NCI-H2196 (cell line): ENCODE data around the gene HIF1A.

Experiments used
- DNase-seq: peaks from one replicate; lab custom pipeline; 2025; ENCODE audit not compliant: unreplicated experiment; lab: John Stamatoyannopoulos, UW

HIF1A gene

GRCh38 chr14:61672796-61673195, 22.5 kb upstream of the HIF1A start:
- DNase-seq = no peak

DNA sequence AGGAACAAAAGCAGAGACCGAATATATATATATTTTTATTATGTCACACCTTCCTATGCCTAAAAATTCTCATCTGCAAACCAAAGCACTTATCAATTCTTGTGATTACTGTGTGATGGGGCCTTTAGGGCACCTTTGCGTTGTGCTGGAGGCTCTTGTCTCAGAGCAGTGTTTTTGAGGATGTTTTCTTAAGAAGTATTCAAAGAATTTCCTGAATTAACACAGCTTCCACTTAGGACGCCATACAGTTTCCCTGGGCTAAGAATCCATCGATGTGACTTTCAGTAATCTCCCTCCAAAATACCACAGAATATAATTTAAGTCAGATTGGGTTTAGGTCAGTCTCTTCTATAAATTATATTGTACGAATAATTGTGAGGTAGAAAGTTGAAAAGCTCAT, 22.0 kb upstream of the HIF1A start:
- DNase-seq = no peak

DNA sequence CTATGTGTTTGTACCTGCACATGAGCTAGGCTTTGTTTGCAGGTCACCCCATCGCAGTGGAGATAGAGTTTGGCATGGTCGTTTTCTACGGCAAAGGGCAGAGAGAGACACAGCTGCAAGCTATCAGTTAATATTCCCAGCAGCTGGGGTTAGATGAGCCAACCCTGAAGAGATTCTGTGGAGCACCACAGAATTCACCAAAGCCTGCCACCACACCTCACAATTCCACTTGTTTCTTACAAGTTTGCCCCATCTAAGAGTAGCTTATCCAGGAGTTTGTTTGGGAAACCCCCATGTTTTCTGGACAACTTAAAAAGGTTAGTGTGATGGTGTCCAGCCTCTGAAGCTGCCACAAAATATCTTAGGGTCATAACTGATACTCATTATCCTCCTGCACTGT, 20.0 kb upstream of the HIF1A start:
- no peak for DNase-seq

DNA sequence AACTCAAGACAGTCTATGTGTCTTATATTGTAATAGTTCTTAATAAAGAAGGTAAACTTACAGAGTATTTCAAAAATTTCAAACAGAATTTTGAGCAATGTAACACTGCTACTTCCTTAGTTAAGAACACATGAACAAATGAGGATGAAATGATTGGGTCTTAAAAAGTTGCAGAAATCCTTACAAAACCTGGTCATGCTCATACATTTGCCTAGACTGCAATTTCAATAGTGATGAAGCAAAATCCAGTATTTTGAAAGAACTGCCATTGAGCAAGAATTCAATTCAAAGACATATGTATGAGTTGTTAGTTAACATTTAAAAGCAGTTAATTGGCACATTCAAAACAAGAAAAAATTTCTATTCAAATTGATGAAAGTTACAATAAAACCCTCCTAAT, 17.8 kb upstream of the HIF1A start:
- DNase-seq = no peak

DNA sequence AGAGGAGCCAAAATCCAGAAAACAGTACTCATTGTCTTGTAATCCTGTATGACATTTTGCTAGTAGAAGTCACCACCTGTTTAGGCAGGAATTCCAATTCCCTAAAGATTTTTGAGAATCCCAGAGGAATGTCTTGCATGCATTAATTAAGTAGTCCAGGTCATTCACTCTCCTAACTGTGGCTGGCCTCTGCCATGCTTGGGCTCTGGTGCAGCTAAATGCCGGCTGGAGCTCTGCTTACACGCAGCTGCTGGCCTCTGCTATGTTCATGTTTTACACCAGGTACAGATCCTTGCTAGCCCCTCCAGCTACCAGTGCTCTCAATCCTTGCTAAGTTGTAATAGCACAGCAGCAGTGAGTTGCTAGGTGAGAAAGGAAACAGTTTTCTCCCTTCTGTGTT, 16.3 kb upstream of the HIF1A start:
- no peak for DNase-seq

- DNase-seq = no peak
Observed at GRCh38 chr14:61681413-61681812, 13.9 kb upstream of the HIF1A start.

GRCh38 chr14:61683108-61683507, 12.2 kb upstream of the HIF1A start:
- no peak for DNase-seq

GRCh38 chr14:61690039-61690438, 5.3 kb upstream of the HIF1A start:
- no peak for DNase-seq

DNA sequence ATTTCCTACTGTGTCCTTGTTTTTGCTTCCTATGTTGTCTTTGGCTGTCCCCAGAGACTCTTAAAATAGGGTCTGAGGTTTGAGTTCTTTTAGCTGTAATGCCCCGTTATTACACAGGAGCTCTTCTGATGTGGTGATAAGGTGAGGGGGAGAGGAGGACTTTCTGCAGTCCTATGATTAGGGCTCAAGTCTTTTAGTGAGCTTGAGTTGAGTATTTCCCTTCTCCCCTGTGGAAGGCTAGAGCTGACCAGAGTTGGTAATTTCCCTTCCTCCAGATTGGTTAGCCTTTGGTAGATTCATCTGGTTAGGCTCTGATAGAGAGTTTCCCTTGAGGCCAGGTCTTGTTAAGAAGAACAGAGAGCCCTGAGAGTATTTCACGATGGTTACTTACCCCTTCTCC, 4.3 kb upstream of the HIF1A start:
- DNase-seq = no peak

DNA sequence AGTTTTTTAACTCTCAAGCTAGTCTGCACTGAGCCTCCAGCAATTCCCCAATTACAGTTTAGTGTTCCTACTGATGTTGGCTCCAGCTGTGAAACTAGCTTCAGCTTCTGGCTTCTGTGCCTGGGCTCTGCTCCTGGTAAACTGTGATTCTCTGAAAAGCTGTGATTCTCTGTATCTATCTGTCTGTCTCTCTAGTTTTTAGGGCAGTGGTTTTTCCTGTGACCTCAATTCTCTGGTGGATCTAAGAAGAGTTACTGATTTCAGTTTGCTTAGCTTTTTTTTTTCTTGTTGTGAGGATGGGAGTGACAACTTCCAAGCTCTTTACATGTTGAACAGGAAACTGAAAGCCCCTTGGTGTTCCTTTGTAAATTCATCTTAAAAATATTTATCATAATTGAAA, 3.8 kb upstream of the HIF1A start:
- DNase-seq = no peak

DNA sequence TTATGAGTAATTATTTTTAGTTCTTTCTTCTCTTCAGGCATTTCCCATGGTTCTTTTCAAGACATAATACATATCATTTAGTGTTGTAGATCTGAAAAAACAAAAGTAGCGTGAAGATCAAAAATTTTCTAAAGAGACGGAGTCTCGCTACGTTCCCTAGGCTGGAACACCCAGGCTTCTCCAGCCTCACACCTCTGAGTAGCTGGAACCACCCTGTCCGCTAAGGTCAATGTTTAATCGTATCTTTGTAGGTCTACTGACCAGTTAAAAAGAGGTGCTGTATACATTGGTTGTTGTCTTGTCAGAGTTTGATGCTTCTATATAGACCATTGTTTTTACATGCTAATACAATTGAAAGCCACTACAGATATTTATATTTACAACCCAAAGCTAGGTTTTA, 1.3 kb upstream of the HIF1A start:
- no peak for DNase-seq

- DNase-seq = peak; percentile 48
Observed at GRCh38 chr14:61695695-61696527, 598 bp downstream of the HIF1A start.

DNA sequence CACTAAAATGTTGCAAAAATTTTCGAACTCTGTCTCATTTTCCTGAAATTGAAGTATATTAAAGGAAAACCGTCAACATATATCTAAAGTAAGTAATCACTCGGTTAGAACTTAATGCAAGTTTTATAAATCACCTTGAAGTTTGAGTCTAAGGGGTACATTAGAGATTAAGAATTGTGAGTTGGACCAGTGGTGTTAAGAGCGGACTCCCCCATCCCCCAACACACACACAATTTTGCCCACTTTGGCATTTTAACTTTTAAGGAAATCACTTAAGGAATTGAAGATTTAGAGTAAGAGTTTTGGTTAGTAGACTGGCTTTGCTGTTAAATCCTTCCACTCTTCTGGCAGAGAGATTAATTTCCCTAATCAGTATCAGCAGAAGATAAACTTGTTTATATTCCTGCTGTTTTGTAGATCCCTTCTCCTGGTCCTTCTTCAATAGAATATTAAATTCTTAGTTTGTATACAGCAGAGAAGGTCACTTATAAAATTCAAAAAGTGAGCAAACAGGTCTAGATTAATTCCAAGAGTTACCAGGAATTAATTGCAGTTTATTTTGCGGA, 1.5 kb downstream of the HIF1A start:
- DNase-seq = no peak

GRCh38 chr14:61698206-61698980, 3.1 kb downstream of the HIF1A start:
- no peak for DNase-seq

GRCh38 chr14:61699027-61699426, 3.7 kb downstream of the HIF1A start:
- DNase-seq = no peak

- no peak for DNase-seq
Observed at GRCh38 chr14:61700104-61700886, 5.0 kb downstream of the HIF1A start.

DNA sequence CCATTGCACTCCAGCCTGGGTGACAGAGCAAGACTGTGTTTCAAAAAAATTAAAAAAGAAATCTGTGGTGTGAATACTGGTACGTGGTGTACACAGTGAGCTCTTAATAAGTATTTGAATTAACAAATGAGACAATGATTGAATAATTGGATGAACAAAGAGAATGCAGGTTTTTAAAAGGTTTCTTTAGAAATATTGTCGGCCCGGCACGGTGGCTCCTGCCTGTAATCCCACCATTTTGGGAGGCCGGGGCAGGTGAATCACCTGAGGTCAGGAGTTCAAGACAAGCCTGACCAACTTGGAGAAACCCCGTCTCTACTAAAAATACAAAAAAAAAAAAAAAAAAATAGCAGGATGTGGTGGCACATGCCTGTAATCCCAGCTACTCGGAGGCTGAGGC, 6.6 kb downstream of the HIF1A start:
- no peak for DNase-seq

DNA sequence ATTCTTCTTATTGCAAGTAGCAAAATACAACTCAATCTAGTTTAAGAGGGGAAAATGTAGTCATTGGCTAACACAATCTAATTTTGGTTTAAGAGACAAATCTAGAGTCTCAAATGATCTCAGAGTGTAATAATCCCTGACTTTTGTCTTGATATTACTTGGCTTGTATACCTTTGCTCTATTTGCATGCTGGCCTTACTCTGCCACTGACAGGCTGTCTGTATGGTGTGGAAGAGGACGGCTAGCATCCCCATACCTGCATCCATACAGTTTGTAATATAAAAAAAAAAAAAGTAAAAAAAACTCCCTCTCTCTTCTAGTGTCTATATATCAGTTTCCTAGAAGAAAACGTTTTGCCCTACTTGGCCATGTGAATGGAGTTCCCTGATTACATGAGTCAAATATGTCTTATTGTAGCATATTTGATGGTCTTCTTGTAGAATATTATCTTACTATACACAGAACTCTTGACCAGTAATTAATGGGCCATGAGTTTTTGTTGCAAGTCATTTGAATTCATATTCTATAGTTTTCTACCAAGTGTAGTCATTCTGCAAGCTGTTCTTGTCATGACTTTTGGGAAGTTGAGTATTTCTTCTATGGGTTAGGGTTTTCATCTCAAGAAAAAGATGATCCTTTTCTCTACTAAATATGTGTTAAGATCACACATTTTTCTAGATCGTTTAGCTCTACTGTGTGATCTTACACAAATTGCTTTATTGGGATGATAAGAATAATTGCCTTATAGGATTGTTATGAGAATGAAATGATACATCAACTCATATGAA, 8.2 kb downstream of the HIF1A start:
- DNase-seq = no peak

GRCh38 chr14:61704554-61704953, 9.2 kb downstream of the HIF1A start:
- no peak for DNase-seq

GRCh38 chr14:61705017-61705416, 9.7 kb downstream of the HIF1A start:
- no peak for DNase-seq
